ENCODE data around the gene RFC3.
"Not testable (repeated sequence)": the region's sequence is repeated elsewhere in the genome, so short reads cannot be mapped to it uniquely, and the experiment has no call there.

The RFC3 gene

DNA sequence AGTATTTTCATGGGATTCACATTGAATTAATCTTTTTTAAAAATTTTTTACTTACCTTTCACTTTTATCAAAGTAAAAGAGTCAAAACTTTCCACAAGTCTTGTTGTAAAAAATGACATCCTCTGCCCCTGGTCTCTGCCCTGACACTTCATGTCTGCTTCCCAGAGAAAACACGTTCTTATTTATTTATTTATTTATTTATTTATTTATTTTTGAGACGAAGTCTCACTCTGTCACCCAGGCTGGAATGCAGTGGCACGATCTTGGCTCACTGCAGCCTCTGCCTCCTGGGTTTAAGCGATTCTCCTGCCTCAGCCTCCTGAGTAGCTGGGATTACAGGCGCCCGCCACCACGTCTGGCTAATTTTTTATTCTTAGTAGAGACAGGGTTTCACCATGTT is 5.1 kb upstream of the RFC3 start:
- not testable (repeated sequence) for DNase-seq (ENCODE audit: low read depth)

DNA sequence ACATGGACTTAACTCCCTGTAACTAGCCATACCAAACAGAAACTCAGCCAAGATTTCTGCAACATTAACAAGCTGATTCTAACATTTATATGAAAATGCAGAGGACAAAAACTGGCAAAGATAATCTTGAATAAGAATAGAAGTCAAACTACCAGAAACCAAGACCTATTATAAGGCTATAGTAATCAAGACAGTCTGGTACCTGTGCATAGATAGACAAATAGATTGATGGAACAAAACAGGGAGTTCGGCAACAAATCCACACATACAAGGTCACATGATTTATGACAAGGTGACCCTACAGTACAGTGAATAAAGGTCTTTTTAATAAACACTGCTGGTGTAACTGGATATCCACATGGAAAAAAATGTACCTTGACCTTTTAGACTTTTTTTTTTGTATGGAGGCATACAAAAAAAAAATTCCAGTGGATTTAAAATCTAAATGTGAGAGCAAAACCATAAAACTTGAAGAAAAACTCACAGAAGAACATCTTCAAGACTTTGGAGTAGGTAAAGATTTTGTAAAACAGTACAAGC is 2.9 kb upstream of the RFC3 start:
- DNase-seq (ENCODE audit: low read depth): no peak

DNA sequence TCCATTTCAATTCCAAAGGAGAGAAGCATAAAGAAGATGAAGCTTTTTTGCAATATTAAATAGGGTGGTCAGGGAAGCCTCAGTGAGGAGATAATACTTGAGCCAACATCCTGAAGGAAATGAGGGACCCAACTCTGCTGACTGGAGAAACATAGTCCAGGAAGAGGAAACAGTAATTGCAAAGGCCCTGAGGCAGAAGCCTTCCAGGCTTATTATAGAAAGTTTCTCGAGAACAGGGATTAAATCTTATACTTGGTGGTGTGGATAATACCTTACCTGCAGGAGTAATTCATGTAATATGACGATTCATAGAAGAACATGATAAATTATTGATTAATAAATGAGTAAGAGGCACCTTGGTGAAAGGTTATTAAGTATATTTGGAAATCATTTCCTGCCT is 1.0 kb upstream of the RFC3 start:
- DNase-seq (ENCODE audit: low read depth): no peak

DNA sequence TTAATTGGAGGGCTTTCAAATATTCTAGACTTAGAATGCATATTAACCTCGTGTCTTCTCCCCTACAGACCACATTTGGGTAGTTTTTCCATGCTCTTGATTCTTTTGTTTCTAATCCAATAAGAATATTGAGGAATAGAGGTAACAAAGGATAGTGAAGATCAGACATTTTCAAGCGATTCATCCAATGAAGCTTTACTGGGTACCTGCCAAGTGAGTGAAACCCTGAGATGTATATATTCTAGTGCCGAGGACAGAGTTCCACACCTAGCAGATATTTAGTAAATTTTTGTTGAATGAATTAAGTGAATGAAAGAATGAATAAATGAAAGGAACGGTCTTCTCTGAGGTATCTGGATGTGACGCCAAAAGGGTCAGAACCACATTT is 442 bp upstream of the RFC3 start:
- no peak for DNase-seq (ENCODE audit: low read depth)

DNA sequence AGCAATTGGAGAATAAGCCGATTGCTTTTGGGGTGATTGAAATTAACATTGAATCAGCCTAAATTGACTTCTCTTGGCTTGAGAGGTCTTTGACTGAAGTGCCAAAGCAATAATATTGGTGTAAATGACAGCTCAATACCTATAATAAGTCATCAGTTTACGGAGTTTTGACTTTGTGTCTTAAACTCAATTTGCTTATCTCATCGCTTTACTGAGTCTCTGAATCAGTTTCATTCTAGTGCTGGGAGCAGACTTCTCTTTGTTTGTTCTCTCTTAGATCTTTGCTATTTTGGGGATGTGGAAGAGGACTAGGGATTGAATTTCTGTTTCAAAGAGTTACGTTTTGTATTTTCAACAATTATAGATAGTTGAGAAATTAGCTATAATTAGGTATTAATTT is 7.1 kb downstream of the RFC3 start:
- DNase-seq (ENCODE audit: low read depth): no peak

DNA sequence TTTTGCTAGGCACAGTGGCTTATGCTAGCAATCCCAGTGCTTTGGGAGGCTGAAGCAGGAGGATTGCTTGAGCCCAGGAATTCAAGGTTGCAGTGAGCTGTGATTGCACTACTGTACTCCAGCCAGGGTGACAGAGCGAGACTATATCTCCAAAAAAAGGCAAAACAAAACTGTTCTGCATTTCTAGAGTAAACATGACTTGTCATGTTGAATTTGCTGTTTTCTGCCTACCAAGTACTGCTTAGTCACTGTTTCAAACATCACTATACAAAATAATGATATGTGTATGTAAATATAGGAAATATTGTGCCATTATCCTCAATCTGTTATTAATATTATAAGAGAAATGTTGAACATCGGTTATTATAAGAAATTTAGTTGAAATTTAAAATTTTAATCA is 9.2 kb downstream of the RFC3 start:
- no peak for DNase-seq (ENCODE audit: low read depth)

DNA sequence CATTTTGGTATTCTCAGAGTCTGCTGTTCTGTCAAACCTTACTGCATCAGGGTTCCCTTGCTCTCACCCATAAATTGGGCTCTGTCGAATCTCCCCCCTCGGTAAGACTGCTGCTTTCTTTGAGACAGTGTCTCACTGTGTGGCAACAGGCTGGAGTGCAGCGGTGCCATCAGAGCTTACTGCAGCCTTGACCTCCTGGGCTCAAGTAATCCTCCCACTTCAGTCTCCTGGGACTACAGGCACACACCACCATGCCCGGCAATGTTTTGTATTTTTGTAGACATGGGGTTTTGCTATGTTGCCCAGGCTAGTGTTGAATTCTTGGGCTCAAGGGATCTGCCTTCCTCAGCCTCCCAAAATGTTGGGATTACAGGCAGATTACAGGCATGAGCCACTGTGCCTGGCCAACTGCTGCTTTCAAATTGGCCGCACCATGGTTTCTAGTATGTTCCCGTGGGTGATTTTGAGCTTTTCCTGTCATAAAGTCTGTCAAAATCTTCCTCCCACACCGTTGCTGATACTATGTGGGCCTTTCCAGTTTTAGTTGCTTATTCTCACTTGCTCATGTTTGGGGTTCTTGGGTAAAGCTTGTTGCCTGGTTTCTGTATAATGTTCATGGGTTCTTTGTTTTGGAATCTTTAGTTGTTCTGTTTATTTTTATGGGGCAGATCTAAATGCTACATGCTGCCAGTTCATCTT is 10.6 kb downstream of the RFC3 start:
- no peak for DNase-seq (ENCODE audit: low read depth)

DNA sequence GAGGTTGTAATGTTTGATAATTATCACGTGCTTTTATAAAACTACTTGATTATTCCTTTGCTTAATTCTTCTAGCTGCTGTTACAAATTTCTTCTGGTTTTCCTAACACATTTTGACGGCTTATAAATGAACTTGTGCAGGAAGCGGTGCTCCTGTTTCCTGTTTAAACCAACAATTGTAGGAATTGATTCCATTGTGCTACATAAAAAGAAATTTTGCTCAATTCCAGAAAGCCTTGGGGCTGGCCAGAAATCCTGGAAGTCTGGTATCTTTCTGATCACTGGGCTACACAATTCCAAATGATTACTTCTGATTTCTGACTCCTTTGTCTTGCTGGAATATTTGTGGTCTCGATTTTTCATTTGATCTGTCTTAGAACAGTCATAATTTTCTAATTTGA is 14.9 kb downstream of the RFC3 start:
- DNase-seq (ENCODE audit: low read depth): no peak

DNA sequence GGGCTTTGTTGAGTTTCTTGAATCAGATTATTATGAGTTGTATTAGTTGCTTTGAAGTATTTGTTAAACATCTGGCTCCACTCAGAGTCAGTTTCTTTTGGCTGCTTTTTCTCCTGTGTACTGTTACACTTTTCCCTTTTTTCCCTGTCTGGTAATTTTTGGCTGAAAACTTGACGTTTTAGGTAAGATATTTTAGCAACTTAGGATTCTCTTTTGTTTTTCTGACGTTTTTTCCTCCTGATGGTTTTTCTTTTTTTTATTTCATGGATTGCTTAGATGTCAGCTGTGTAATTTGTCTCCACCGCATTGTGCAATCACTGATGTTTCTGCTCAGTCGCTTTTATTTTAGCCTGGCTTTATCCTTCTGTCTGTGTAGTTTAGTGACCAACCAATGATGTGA is 20.7 kb downstream of the RFC3 start:
- peak; percentile 70 for DNase-seq (ENCODE audit: low read depth)

DNA sequence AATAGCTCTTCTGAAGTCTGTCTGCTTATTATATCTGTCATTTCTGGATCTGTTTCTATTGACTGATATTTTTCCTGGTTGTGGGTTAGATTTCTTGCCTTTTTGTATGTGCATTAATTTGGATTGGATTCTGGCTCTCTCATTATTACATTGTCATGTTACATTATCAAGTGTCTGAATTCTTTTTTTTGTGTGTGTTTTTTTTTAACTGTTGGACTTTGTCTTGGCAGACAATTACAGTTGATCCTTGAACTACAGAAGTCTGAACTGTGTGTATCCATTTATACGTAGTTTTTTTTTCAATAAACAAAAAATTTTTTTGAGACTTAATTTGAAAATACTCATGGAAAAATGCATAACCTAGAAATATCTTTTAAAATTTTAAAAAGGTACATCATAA is 22.5 kb downstream of the RFC3 start:
- no peak for DNase-seq (ENCODE audit: low read depth)

DNA sequence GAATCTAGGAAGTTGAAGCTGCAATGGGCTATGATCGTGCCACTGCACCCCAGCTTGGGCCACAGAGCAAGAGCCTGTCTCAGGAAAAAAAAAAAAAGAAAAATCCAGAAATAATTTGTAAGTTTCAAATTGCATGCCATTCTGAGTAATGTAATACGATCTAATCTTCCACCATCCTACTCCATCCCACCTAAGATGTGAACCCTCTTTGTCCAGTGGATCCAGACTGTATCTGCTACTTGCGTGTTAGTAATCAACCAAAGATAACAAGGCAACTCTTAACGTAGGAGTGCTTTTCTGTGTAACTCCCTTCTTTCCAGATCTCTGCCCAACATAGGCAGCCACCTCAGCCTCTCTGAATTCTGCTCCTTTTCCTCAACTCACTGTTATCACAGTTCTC is 24.3 kb downstream of the RFC3 start:
- no peak for DNase-seq (ENCODE audit: low read depth)

DNA sequence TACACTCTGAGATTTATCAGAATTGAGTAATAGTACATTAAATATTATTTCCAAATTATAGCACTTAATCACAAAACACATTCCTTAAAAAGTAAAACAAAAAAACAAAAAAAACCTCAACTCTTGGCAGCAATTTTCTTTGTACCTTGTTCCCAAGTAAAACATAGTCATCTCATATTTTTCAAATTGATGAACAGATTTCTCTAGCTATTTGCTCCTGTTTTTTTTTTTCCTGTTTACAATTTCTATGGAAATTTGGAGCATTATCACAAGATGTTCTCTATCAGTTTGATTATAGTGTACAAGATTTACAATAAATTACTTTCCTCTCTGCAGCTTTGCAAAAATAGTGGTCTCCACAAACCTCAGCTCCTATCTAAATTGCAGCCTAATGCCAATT is 25.0 kb downstream of the RFC3 start:
- no peak for DNase-seq (ENCODE audit: low read depth)

DNA sequence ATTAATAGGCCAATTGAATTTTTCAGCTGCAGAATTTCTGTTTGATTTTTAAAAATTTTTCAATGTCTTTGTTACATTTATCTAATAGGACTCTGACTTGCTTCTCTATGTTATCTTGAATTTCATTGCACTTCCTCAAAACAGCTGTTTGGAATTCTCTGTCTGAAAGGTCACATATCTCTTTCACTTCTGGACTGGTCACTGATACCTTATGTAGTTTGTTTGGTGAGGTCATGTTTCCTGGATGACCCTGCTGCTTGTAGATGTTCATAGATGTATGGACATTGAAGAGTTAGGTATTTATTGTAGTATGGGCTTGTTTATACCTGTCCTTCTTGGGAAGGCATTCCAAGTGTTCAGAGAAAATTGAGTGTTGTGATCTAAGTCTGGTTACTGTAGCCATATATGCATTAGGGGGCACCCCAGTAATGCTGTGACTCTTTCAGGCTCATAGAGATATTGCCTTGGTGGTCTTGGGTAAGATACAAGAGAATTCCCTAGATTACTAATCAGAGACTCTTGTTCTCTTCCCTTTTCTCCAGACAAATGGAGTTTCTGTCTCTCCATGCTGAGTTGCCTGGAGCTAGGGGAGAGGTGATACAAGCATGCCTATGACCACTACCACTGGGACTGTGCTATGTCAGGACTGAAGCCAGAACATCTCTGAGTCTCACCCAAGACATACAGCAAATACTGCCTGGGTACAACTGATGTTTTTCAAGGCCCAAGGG is 27.8 kb downstream of the RFC3 start:
- no peak for DNase-seq (ENCODE audit: low read depth)

DNA sequence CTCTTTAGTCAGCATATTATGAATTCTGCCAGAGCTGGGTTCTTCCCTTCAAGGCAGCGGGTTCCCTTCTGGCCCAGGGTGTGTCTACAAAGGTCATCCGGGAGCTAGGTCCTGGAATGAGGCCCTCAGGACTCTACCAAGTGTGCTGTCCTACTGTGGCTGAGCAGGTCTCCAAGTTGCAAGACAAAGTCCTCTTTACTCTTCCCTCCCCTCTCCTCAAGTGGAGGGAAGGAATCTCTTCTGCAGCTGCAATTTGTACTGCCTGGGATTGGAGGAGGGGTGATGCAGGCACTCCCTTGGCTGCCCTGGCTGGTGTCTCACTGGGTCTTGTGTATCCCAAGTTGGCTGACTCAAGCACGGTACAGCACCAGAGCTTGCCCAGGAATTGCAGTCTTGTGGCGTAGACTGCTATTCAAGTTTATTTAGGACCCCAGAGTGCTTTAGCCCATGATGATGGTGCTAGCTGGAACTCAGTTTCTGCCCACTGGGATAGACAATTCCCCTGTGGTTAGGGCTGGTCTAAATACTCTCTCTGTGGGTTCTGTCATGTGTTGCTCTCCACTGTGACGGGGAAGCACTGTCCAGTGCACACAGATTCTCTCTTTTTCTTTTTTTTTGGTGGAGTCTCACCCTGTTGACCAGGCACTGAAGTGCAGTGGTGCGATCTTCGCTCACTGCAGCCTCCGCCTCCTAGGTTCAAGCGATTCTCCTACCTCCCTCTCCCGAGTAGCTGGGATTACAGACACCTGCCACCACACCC is 28.5 kb downstream of the RFC3 start:
- no peak for DNase-seq (ENCODE audit: low read depth)

DNA sequence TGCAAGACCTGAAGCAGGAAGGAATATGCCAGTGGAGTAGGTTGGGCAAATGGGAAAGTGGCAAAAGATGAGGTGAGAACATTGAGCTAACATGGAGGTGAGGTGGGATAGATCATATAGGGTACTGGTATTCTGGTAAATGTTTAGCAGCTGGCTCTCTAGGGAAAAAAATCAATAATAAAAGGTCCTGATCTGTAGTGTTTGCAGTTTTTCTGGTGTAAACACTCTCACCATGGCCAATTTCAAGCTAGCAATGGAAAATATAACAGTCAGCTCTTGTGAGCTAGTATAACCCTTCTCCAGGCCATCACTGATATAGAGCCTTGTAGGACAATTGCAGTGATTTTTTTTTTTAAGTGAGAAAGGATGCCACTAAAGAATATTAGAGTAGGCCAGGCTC is 31.3 kb downstream of the RFC3 start:
- DNase-seq (ENCODE audit: low read depth): no peak

DNA sequence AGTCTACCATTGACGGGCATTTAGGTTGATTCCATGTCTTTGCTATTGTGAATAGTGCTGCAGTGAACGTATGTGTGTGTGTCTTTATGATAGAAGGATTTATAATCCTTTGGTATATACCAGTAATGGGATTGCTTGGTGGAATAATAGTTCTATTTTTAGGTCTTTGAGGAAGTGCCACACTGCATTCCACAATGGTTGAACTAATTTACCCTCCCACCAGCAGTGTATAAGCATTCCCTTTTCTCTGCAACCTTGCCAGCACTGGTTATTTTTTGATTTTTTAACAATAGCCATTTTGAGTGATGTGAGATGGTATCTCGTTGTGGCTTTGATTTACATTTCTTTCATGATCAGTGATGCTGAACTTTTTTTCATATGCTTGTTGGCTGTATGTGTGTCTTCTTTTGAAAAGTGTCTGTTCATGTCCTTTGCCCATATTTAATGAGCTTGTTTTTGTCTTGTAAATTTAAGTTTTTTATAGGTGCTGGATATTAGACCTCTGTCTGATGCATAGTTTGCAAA is 37.5 kb downstream of the RFC3 start:
- no peak for DNase-seq (ENCODE audit: low read depth)

DNA sequence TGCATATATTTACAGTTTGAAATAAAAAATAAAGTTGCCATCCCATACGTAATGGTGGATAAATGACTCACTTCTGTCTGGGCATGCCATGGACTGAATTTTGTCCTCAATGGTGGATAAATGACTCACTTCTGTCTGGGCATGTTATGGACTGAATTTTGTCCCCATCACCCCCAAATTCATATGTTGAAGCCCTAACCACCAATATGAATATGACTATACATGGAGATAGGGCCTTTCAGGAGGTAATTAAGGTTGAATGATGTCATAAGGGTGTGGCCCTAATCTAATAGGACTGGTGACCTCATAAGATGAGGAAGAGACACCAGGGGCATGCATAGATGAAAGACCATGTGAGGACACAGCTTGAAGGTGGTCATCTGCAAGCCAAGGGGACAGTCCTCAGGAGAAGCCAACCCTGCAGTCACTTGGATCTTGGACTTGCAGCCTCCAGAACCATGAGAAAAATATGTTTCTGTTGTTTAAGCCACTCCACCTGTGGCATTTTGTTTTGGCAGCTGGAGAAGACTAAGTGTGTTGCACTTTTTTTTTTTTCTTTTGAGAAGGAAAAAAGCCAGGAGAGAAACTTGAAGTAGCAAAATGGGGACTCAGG is 41.8 kb downstream of the RFC3 start:
- DNase-seq (ENCODE audit: low read depth): no peak

DNA sequence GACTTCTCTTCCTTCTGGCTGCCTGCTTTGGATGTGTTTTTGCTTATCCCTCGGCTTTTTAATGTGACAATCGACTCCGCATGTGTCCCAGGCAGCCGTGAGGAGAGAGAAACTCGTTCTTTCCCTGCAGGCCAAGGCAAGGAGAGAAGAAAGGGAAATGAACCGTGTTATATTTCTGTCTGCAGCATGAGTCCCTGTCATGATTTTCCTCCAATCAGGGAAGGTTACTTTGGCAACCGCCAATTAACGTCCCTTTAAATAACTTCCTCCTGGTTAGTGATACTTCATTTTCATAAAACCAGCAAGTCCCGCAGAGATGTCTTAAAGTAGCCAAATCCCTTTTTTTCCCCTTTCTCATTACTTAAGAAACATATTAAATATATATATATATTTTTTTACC is 42.6 kb downstream of the RFC3 start:
- no peak for DNase-seq (ENCODE audit: low read depth)

DNA sequence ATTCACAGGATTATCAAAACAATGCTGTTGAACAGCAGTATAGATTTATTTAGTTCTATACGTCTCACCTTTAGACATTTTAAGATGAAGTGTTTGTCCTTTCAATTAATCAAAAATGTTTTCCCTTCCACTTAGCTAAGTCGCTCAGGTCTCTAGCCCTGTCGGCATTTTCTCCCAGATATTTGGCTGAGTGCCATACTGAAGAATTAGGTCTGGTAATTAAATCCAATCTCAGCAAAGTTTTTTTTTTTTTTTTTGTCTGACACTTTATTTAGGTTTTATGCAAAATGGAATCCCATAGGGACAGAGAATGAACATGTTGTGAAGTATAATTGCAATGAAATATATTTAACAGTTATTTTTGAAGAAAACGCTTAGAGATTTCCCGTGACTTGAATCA is 44.1 kb downstream of the RFC3 start:
- DNase-seq (ENCODE audit: low read depth): no peak

DNA sequence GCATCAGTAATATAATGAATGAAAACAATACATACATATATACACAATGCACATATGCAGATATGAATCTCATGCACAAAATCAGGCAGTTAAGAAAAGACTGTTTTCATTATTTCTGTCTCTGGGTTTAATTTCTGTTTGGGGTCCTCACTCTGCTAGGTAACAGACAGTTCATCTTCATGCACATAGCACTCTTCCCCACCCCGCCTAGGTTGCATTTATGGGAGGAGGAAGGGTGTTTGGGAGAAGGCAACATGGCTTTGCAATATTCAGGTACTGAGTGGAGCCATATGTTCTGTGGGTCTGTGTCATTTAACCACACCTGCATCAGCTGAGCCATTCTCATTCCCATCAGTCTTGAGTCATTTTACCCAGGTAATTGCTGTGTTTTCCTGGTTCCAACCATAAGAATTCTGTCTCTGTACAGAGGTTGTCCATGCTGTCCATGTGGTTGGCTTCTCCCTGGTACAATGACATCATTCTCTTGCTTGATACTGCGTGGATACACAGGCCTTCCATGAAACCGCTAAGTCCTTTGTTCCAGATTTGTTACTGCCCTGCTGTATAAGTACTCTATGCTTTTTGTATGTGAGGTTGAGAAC is 45.3 kb downstream of the RFC3 start:
- DNase-seq (ENCODE audit: low read depth): no peak

DNA sequence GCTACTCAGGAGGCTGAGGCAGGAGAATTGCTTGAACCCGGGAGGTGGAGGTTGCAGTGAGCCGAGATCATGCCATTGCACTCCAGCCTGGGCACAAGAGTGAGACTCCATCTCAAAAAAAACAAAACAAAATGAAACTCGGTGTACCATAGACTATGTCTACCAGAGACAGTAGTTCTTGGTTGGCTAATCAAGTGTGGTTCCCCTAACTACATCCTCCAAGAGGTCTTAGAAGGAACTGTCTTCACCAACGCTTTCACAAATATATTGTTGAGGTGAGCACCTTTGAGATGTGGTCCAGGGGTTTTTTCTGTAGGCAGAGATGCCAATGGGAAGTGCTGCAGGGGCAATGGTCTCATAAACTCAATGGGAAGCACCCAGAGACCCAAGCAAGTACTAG is 48.0 kb downstream of the RFC3 start:
- DNase-seq (ENCODE audit: low read depth): no peak

DNA sequence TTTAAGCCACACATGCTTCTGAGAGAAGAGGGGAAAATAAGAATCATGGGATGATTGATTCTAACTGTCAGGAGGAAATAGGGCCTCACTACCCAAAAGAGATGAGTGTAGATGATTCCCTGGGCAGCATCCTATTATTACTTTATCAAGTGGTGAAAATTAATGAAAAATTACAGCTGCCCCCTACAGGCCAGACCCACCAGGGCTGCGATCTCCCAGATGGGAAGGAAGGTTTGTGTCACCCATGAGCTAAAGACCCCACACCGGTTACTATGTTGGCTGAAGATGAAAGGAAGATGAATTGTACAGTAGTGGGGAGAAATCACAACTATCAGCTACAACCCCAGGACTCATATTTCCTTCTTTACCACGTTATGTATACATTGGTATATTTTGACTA is 49.5 kb downstream of the RFC3 start:
- no peak for DNase-seq (ENCODE audit: low read depth)

Measured in fibroblast of gingiva (primary cell).